Measurements from ENCODE around the gene NBL1. TPM values are rescaled to one million over a fixed set of nuclear protein-coding genes. Genes with fewer than 3 reads are reported as not detected.

Gene NBL1
- total and polyA plus RNA-seq, 10 of the 15 experiments (the other 5 are each of a cell fraction or from before 2014, with no cell fraction given): 0.13 to 2.4 (median 0.81) TPM; not detected in 1

DNA sequence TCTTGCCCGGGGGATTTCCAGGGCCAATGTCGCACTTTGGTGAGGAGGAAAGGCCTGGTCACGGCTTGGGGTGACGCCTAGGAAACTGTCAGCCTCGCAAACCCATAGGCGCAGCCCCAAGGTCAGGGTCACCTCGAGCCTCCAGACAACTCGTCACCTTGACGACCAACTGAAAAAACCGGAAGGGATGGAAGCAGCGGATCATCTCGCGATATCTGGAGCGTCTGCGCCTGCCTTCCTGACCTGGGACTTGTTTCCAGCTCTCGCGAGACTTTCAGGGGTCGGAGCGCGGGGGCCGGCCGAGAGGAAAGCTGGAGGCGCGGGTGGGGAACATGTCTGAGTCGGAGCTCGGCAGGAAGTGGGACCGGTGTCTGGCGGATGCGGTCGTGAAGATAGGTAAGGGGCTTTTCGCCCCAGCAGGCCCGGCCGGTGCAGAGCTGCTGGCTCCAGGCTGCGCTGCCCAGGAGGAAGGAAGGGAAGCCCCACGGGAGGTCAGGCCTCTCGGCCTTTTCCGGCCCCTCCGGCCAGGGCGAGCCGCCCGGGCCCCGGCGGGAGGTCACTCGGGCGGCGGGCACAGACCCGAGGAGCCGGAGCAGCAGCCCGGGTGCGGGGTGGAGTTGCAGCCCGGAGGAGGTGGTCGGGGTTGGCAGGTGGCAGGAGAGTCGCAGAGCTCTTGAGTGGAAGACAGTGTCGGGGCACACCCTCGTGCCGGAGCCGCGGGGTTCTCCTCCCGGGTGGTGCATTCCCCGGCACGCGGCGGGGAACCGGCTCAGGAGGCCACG lies 47.2 kb upstream of the NBL1 start (continued):
- no peak for TF ChIP-seq TCF7 (IDR thresholded peaks at IDR 0.05; ENCODE audit: borderline replicate concordance)
- TF ChIP-seq HDAC2 (IDR thresholded peaks at IDR 0.05): no peak
- no peak for TF ChIP-seq ZBED1 (IDR thresholded peaks at IDR 0.05; ENCODE audit: borderline replicate concordance)
- no peak for TF ChIP-seq FOS (IDR thresholded peaks at IDR 0.05; ENCODE audit: borderline replicate concordance, extremely low read depth, insufficient read length)
- TF ChIP-seq NRF1 (conservative IDR thresholded peaks at IDR 0.05; ENCODE audit: low read depth, low read length): no peak; the same call in 1 of the 2 replicates
- no peak; the same call in 1 of the 2 replicates for TF ChIP-seq POLR2AphosphoS2 (IDR thresholded peaks at IDR 0.05; ENCODE audit: low read depth, low read length)
- TF ChIP-seq CREB1 (IDR thresholded peaks at IDR 0.05; ENCODE audit: low read depth): peak; percentile 93

DNA sequence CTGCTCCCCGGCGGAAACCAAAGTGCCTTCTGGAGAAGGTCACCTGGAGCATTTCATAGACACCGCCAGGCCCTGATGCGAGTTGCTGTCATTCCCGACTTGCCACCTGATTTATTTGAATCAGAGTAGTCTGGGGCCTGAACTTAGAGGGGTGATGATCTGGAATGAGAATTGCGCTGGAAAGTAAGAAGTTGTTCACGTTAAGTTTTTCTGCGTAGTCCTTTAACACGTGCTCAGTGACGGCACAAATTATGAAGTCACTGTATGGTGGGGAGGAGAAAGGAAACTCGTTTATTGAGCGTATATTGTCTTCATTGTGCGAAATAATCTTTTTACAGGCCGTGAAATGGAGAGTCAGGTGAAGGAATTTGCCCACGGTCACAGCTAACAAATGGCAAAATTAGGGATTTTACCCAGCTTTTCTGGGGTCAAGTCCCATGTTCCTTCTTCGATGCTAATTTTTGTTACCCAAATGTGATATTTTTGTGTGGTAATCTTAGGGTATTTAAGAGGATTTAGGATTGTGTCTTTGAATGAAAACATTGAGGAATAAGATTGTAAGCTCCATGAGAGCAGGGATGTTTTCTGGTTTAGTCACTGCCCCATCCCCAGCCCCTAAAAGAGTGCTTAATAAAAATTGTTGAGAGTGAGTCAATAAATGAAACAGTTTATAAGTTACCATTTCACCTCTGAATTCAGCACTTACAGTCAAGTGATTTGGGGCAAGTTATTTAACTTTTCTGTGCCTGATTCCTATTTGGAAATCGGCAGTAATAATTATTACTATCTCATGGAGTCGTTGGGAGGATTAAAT lies 46.4 kb upstream of the NBL1 start:
- Histone ChIP-seq H3K4me2 (ENCODE audit: control insufficient read depth, insufficient read depth) (peak overlapping the region; percentile 98), H2AFZ (ENCODE audit: control insufficient read depth, low read depth, low read length) (peak overlapping the region; percentile 74), H3K4me1 (ENCODE audit: control insufficient read depth, insufficient read depth, low read length) (peaks cover 9% of the 10 kb centered on the region), H3K27me3 (replicated peaks in 1 of 2; ENCODE audit: control insufficient read depth in 2 of 2, insufficient read depth in 2 of 2, low read length in 1 of 2) (no peaks in the 10 kb centered on the region), H3K4me3 (peak overlapping the region; percentile 88), H3K9ac (ENCODE audit: control insufficient read depth, insufficient read depth, low read length) (peak overlapping the region; percentile 99), H4K20me1 (ENCODE audit: control insufficient read depth, insufficient read depth) (no peaks in the 10 kb centered on the region; the same call in 1 of the 2 replicates), H3K27ac (ENCODE audit: control insufficient read depth, insufficient read depth) (peak overlapping the region; percentile 99), H3K79me2 (ENCODE audit: control insufficient read depth, insufficient read depth, low read length) (peaks cover 60% of the 10 kb centered on the region), H3K36me3 (ENCODE audit: control insufficient read depth in 2 of 2, insufficient read depth in 2 of 2, low read length in 1 of 2) (peaks cover 0 to 7% of the 10 kb centered on the region in 2 experiments; a peak in 1 of 4 replicates), H3K9me3 (replicated peaks; ENCODE audit: control insufficient read depth, insufficient read depth, low read length) (no peaks in the 10 kb centered on the region)
- intact Hi-C loops (cut with micrococcal nuclease; ENCODE audit: unreplicated experiment) (loop anchor here (2.0 to 5.0 kb wide), 2 partner anchors 111 to 205 kb away; no protein-coding TSS in a partner anchor), in situ Hi-C loops (cut with MboI) (no loop called here)
- 8% methylated on average over 18 of the region's 18 CpGs for WGBS (ENCODE audit: insufficient coverage, insufficient replicate concordance, low lambda C conversion rate, missing lambda C conversion rate)
- BruUV-seq (replicated peaks): TSS peak; percentile 74
- ATAC-seq: peak; percentile 32
- SMC1A ChIA-PET (ENCODE audit: uncharacterized antibody, unreplicated experiment): interaction anchor here (0.7 to 2.0 kb wide), 8 partner anchors 9 to 287 kb away, joined by 3 to 7 read pairs (median 4); no protein-coding TSS in a partner anchor
- RAD21 ChIA-PET (ENCODE audit: unreplicated experiment): interaction anchor here (0.7 to 1.8 kb wide), 8 partner anchors 18 to 207 kb away, joined by 3 to 5 read pairs (median 4); partner anchors contain the start of gene CAPZB
- CTCF ChIA-PET: interaction anchor here (1.0 to 2.7 kb wide), 8 partner anchors 8 to 207 kb away, joined by 4 to 15 read pairs (median 6); no protein-coding TSS in a partner anchor
- DNase-seq (ENCODE audit: low read depth, low spot score): no peak
- FAIRE-seq: no peak
- POLR2A ChIA-PET: interaction anchor here (0.6 to 1.9 kb wide), 14 partner anchors 10 to 289 kb away, joined by 3 to 11 read pairs (median 4); partner anchors contain the start of genes AKR7A2, CAPZB and SLC66A1
- TF ChIP-seq JUND (IDR thresholded peaks at IDR 0.05; ENCODE audit: low read depth, low read length) (no peak), TARDBP (IDR thresholded peaks at IDR 0.05; ENCODE audit: borderline replicate concordance) (no peak), JUNB (IDR thresholded peaks at IDR 0.05) (0 out of 2 replicates have a peak, but pooled peaks have one; percentile 14), NFYB (IDR thresholded peaks at IDR 0.05; ENCODE audit: insufficient read depth, low read depth, low read length) (no peak)
- TF ChIP-seq, protein P1, sequence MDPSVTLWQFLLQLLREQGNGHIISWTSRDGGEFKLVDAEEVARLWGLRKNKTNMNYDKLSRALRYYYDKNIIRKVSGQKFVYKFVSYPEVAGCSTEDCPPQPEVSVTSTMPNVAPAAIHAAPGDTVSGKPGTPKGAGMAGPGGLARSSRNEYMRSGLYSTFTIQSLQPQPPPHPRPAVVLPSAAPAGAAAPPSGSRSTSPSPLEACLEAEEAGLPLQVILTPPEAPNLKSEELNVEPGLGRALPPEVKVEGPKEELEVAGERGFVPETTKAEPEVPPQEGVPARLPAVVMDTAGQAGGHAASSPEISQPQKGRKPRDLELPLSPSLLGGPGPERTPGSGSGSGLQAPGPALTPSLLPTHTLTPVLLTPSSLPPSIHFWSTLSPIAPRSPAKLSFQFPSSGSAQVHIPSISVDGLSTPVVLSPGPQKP (IDR thresholded peaks at IDR 0.05; ENCODE audit: low read depth, low read length): no peak
- TF ChIP-seq, protein P2, sequence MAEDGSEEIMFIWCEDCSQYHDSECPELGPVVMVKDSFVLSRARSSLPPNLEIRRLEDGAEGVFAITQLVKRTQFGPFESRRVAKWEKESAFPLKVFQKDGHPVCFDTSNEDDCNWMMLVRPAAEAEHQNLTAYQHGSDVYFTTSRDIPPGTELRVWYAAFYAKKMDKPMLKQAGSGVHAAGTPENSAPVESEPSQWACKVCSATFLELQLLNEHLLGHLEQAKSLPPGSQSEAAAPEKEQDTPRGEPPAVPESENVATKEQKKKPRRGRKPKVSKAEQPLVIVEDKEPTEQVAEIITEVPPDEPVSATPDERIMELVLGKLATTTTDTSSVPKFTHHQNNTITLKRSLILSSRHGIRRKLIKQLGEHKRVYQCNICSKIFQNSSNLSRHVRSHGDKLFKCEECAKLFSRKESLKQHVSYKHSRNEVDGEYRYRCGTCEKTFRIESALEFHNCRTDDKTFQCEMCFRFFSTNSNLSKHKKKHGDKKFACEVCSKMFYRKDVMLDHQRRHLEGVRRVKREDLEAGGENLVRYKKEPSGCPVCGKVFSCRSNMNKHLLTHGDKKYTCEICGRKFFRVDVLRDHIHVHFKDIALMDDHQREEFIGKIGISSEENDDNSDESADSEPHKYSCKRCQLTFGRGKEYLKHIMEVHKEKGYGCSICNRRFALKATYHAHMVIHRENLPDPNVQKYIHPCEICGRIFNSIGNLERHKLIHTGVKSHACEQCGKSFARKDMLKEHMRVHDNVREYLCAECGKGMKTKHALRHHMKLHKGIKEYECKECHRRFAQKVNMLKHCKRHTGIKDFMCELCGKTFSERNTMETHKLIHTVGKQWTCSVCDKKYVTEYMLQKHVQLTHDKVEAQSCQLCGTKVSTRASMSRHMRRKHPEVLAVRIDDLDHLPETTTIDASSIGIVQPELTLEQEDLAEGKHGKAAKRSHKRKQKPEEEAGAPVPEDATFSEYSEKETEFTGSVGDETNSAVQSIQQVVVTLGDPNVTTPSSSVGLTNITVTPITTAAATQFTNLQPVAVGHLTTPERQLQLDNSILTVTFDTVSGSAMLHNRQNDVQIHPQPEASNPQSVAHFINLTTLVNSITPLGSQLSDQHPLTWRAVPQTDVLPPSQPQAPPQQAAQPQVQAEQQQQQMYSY (CRISPR knock-in tag; IDR thresholded peaks at IDR 0.05): no peak
- TF ChIP-seq, protein P3, sequence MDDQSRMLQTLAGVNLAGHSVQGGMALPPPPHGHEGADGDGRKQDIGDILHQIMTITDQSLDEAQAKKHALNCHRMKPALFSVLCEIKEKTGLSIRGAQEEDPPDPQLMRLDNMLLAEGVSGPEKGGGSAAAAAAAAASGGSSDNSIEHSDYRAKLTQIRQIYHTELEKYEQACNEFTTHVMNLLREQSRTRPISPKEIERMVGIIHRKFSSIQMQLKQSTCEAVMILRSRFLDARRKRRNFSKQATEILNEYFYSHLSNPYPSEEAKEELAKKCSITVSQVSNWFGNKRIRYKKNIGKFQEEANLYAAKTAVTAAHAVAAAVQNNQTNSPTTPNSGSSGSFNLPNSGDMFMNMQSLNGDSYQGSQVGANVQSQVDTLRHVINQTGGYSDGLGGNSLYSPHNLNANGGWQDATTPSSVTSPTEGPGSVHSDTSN (IDR thresholded peaks at IDR 0.05; ENCODE audit: insufficient replicate concordance, low read depth, low read length): no peak

All from GM12878 (cell line).